Psoas muscle (tissue), 8 donors: ENCODE data around the gene FAM131A. TPM values are rescaled to one million over a fixed set of nuclear protein-coding genes. Genes with fewer than 3 reads are reported as not detected.

Source experiments
- ATAC-seq, 4 donors: fragments of 200-7000 bp; cut with Tn5 transposase; one replicate each; pipeline ENCODE4 v1.9.1; 2020; ENCODE audit warnings: moderate library complexity in 3 of 4, mild to moderate bottlenecking in 2 of 4
- DNase-seq, 2 donors: peaks; one replicate each; pipeline ENCODE4 v3.0.0-alpha.2; 2020
- H3K27ac ChIP-seq: fragments of 200-600 bp; one replicate; pipeline ENCODE4 v1.8.0; 2022
- H3K27me3 ChIP-seq, 3 donors: fragments of 200-600 bp in 1 of 3; one replicate each; pipeline versions ENCODE4 v1.6.1 to v1.8.0; 2013 to 2022; ENCODE audit warnings: low read length in 2 of 3, mild to moderate bottlenecking in 2 of 3, moderate library complexity in 1 of 3; ENCODE audit not compliant: insufficient read depth in 3 of 3
- H3K36me3 ChIP-seq, 2 donors: fragments of 200-600 bp in 1 of 2; one replicate each; pipeline versions ENCODE4 v1.6.1 to v1.8.0; 2013 to 2022; ENCODE audit warnings: low read depth in 1 of 2, mild to moderate bottlenecking in 1 of 2, moderate library complexity in 1 of 2; ENCODE audit not compliant: insufficient read depth in 1 of 2
- H3K4me1 ChIP-seq: fragments of 200-600 bp; one replicate; pipeline ENCODE4 v1.8.0; 2022
- H3K4me3 ChIP-seq: fragments of 200-600 bp; one replicate; pipeline ENCODE4 v1.8.0; 2022; ENCODE audit warnings: mild to moderate bottlenecking
- H3K9me3 ChIP-seq: fragments of 200-600 bp; one replicate; pipeline ENCODE4 v1.8.0; 2022
- WGBS, 3 donors: extraction: QIAGEN DNeasy Blood & Tissue Kit; methylation state at CpG; one replicate each; pipeline versions ENCODE4 v1.1.6 to v1.1.7; 2013; 5-methylcytosine and 5-hydroxymethylcytosine counted together
- intact Hi-C, 2 donors: fragments of 100-400 bp; cut with DNase I; formaldehyde crosslinking; loops; one replicate each; pipeline versions ENCODE4 v1.11.0 to v1.14.2; 2022
- polyA plus RNA-seq, 3 donors: library from polyadenylated mRNA; stranded (reverse); fragments of 200-250 nt; gene quantifications; one replicate each; pipeline ENCODE4 v1.2.3, GENCODE V29; 2013
- total RNA-seq, 4 donors: library from RNA; stranded (reverse); fragmentation: NEBNext Ultra II Directional in 2 of 4; extraction: Animal tissue kit (Norgen Biotek cat#: 25700) in 2 of 4; gene quantifications; one replicate each; pipeline versions ENCODE4 v1.2.1 to v1.2.4, GENCODE V29; 2021 to 2023
- TF ChIP-seq, protein P1 (sequence below): fragments of 200-600 bp; IDR thresholded peaks from one replicate; pipeline ENCODE4 v1.8.0; 2022; ENCODE audit warnings: antibody characterized with exemption
- donor health status: healthy with polysubstance abuse.
- donor health status: DM: no; HTN: no; CAD: no; lungs with moderate emphysema.
- donor health status: Bipolar disorder and iron deficiency.
- donor health status: healthy.
- donor health status: DM: yes; HTN: yes; CAD: no.
- donor health status: DM: no; HTN: no; CAD: no.
- donor health status: DM: no; HTN: no; CAD: no.
- donor health status: DM: yes; HTN: yes; CAD: no.

The FAM131A gene
- total and polyA plus RNA-seq, 7 donors = 12.6 to 26.8 (median 13.9) TPM

- peaks cover 26% of the 10 kb centered on the region for H3K4me1 ChIP-seq
- 45 to 59% (median 56%) methylated on average over 3 of the region's 3 CpGs for WGBS, 3 donors
- no peak overlapping the region for H3K4me3 ChIP-seq
- TF ChIP-seq, protein P1, sequence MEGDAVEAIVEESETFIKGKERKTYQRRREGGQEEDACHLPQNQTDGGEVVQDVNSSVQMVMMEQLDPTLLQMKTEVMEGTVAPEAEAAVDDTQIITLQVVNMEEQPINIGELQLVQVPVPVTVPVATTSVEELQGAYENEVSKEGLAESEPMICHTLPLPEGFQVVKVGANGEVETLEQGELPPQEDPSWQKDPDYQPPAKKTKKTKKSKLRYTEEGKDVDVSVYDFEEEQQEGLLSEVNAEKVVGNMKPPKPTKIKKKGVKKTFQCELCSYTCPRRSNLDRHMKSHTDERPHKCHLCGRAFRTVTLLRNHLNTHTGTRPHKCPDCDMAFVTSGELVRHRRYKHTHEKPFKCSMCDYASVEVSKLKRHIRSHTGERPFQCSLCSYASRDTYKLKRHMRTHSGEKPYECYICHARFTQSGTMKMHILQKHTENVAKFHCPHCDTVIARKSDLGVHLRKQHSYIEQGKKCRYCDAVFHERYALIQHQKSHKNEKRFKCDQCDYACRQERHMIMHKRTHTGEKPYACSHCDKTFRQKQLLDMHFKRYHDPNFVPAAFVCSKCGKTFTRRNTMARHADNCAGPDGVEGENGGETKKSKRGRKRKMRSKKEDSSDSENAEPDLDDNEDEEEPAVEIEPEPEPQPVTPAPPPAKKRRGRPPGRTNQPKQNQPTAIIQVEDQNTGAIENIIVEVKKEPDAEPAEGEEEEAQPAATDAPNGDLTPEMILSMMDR = no peak
- H3K27ac ChIP-seq = no peak overlapping the region
- no peaks in the 10 kb centered on the region for H3K27me3 ChIP-seq
- no peaks in the 10 kb centered on the region for H3K9me3 ChIP-seq
- H3K36me3 ChIP-seq = peaks cover 28 to 100% of the 10 kb centered on the region in 2 donors
- ATAC-seq (no peak), DNase-seq (no peak)
- intact Hi-C loops = no loop called here
These were observed 8.9 kb upstream of the FAM131A start for GRCh38 chr3:184328516-184328915.

GRCh38 chr3:184332370-184333090, 4.9 kb upstream of the FAM131A start:
- peak in 1 of 2 donors; percentile 57 for DNase-seq
- intact Hi-C loops = loop anchor here in 1 of 2 donors (1.0 kb wide), 1 partner anchor 8 kb away; no protein-coding TSS in a partner anchor
- Histone ChIP-seq H3K4me1 (peaks cover 34% of the 10 kb centered on the region), H3K27me3 (no peaks in the 10 kb centered on the region), H3K9me3 (no peaks in the 10 kb centered on the region), H3K4me3 (no peak overlapping the region), H3K36me3 (peaks cover 9 to 79% of the 10 kb centered on the region in 2 donors), H3K27ac (peak overlapping the region; percentile 90)
- ATAC-seq = peak in 3 of 4 donors; percentile 26 to 42 (median 39)
- TF ChIP-seq, protein P1 = no peak
- 55 to 66% (median 60%) methylated on average over 10 of the region's 10 CpGs for WGBS, 3 donors

DNA sequence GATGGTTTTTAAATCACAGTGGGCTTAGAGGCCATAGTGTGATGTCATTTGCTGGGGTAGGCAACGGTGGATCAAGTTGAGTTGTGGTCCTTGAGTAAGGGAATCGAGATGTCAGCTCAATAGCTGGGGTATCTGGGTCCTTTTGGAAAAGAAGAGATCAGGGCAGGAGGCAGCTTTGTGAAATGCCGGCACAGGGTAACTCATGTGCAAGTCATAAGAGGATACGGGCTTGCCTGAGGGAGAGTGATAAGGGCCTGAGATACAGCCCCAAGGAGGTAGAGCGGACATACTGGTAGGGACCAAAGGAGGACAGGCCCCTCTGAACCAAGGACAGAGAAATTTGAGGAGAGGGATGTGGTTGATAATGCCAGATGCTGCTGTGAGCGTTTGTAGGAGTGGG, 4.2 kb upstream of the FAM131A start:
- Histone ChIP-seq H3K27me3 (no peaks in the 10 kb centered on the region), H3K9me3 (no peaks in the 10 kb centered on the region), H3K27ac (peak overlapping the region; percentile 90), H3K4me3 (no peak overlapping the region), H3K36me3 (peaks cover 5 to 72% of the 10 kb centered on the region in 2 donors), H3K4me1 (peaks cover 40% of the 10 kb centered on the region)
- DNase-seq = no peak
- TF ChIP-seq, protein P1 = no peak
- WGBS, 3 donors = 83 to 90% (median 88%) methylated on average over 6 of the region's 6 CpGs
- intact Hi-C loops = loop anchor here in 1 of 2 donors (1.0 kb wide), 1 partner anchor 9 kb away; no protein-coding TSS in a partner anchor
- no peak for ATAC-seq

GRCh38 chr3:184333700-184334099, 3.7 kb upstream of the FAM131A start:
- DNase-seq (peak in 1 of 2 donors; percentile 41), ATAC-seq (no peak)
- Histone ChIP-seq H3K4me1 (peaks cover 46% of the 10 kb centered on the region), H3K36me3 (peaks cover 5 to 67% of the 10 kb centered on the region in 2 donors), H3K27ac (peak overlapping the region; percentile 90), H3K4me3 (no peak overlapping the region), H3K9me3 (no peaks in the 10 kb centered on the region), H3K27me3 (no peaks in the 10 kb centered on the region)
- intact Hi-C loops = loop anchor here in 1 of 2 donors (1.0 kb wide), 1 partner anchor 9 kb away; no protein-coding TSS in a partner anchor
- TF ChIP-seq, protein P1 = no peak
- WGBS, 3 donors = 74 to 92% (median 75%) methylated on average over 3 of the region's 3 CpGs
